Measurements from ENCODE around the gene MRPS21. TPM values are rescaled to one million over a fixed set of nuclear protein-coding genes. Genes with fewer than 3 reads are reported as not detected.

The MRPS21 gene
- total and polyA plus RNA-seq, 9 of the 15 experiments (the other 6 are each of a cell fraction or from before 2014, with no cell fraction given) = 119 to 407 (median 149) TPM

- H3K9me1 ChIP-seq (ENCODE audit: control insufficient read depth, insufficient read depth, low read length) = no peaks in the 10 kb centered on the region
- in situ Hi-C loops (cut with MboI) = loop anchor here (5.0 kb wide), 1 partner anchor 738 kb away; no protein-coding TSS in a partner anchor
- no peak overlapping the region for H3K27ac ChIP-seq (ENCODE audit: extremely low read depth, low read depth, low read length)
- no peaks in the 10 kb centered on the region for H3K9me3 ChIP-seq (replicated peaks; ENCODE audit: control insufficient read depth, insufficient read depth, low read depth, low read length)
- H2AFZ ChIP-seq (ENCODE audit: low read depth, low read length) = no peak overlapping the region
- no peak for DNase-seq (ENCODE audit: extremely low read depth in 1 of 4, low spot score in 3 of 4)
- H3K9ac ChIP-seq (ENCODE audit: insufficient read depth in 1 of 2, low read depth in 2 of 2, low read length in 2 of 2) = no peak overlapping the region
- H4K20me1 ChIP-seq (replicated peaks; ENCODE audit: control insufficient read depth, insufficient read depth, low read length) = no peaks in the 10 kb centered on the region
- ChIA-PET POLR2A (interaction anchor here (0.9 to 1.4 kb wide), 3 partner anchors 10 to 311 kb away, joined by 3 to 4 read pairs (median 3); partner anchors contain the start of genes APH1A and C1orf54), CTCF (ENCODE audit: low intra/inter-chr PET ratio) (no interaction called here)
- no peak for FAIRE-seq
- H3K4me3 ChIP-seq = no peak overlapping the region
- peaks cover 23 to 26% of the 10 kb centered on the region in 2 experiments for H3K4me1 ChIP-seq (replicated peaks in 1 of 2; ENCODE audit: control insufficient read depth in 2 of 2, insufficient read depth in 2 of 2, low read length in 2 of 2)
- peaks cover 0 to 4% of the 10 kb centered on the region in 2 experiments; a peak in 2 of 5 replicates for H3K27me3 ChIP-seq (ENCODE audit: control insufficient read depth in 2 of 2, insufficient read depth in 2 of 2, low read length in 2 of 2)
- intact Hi-C loops (cut with micrococcal nuclease) = loop anchor here (5.0 to 10.0 kb wide), 4 partner anchors 63 to 738 kb away; partner anchors contain the start of genes ADAMTSL4 and PRPF3
- H3K4me2 ChIP-seq (ENCODE audit: insufficient read depth, low read length) = no peak overlapping the region
- 46% methylated on average over 4 of the region's 4 CpGs for WGBS (ENCODE audit: insufficient coverage, low coverage, missing lambda C conversion rate)
- no peak for ATAC-seq
- no peaks in the 10 kb centered on the region for H3K79me2 ChIP-seq (ENCODE audit: control insufficient read depth, insufficient read depth, low read length)
- no peak for TF ChIP-seq POU5F1 (IDR thresholded peaks at IDR 0.05; ENCODE audit: borderline replicate concordance, low read depth, low read length, partially characterized antibody)
- TF ChIP-seq HDAC8 (tag; IDR thresholded peaks at IDR 0.05) = no peak
- TF ChIP-seq HCFC1 (IDR thresholded peaks at IDR 0.05; ENCODE audit: low read depth, low read length) = no peak
- TF ChIP-seq MCM2 (IDR thresholded peaks at IDR 0.05; ENCODE audit: low read depth) = no peak
- TF ChIP-seq PYGO2 (tag; IDR thresholded peaks at IDR 0.05) = no peak
- no peak for TF ChIP-seq TCFL5 (CRISPR knock-in tag; conservative IDR thresholded peaks at IDR 0.05)
- no peak for TF ChIP-seq RERE (CRISPR knock-in tag; IDR thresholded peaks at IDR 0.05; ENCODE audit: borderline replicate concordance)
- no peak for TF ChIP-seq ATF4 (CRISPR knock-in tag; IDR thresholded peaks at IDR 0.05)
- TF ChIP-seq PTTG1 (tag; IDR thresholded peaks at IDR 0.05; ENCODE audit: low read depth) = no peak
- no peak for TF ChIP-seq NR3C1 (CRISPR knock-in tag; IDR thresholded peaks at IDR 0.05)
- TF ChIP-seq PHF21A (IDR thresholded peaks at IDR 0.05; ENCODE audit: borderline replicate concordance, low read depth) = no peak
- no peak for TF ChIP-seq ZNF398 (CRISPR knock-in tag; IDR thresholded peaks at IDR 0.05)
- no peak for TF ChIP-seq ZBTB2 (IDR thresholded peaks at IDR 0.05)
- no peaks in the 10 kb centered on the region for H3K36me3 ChIP-seq (ENCODE audit: control insufficient read depth, insufficient read depth, low read length)
- BruUV-seq (replicated peaks) = no TSS peak
These were observed 34.4 kb upstream of the MRPS21 start for GRCh38 chr1:150259217-150259616.

Measured in K562 (cell line).